ENCODE measurements around the gene TENM4. TPM values are rescaled to one million over a fixed set of nuclear protein-coding genes. Genes with fewer than 3 reads are reported as not detected.

Gene TENM4
- total RNA-seq, 1 donor from 2014 or later, result 5.1 TPM

DNA sequence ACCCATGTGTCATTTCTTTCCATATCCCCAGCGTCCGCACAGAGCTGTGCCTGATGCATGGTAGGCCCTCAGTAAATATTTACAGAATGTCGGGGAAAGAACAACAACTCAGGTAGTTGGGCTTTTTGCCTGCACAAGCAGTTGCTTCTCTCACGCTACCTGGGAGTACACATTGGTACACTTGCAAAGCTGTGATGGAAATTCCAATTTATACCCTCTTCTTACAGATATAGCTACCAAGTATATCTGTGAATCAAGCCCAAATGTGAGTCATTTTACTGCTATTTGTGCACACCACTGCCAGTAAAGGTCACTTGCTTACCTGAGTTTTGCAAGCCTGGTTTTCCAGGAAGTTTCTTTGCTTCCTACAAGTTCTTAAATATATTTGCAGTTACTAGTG is 533.2 kb downstream of the TENM4 start:
- no peak overlapping the region for H3K4me3 ChIP-seq
- no peak for DNase-seq (ENCODE audit: low spot score)
- Mint-ChIP-seq H3K27ac (no peak overlapping the region), H3K27me3 (ENCODE audit: insufficient read depth, low read depth) (no peaks in the 10 kb centered on the region), H3K4me3 (no peak overlapping the region), H3K9me3 (no peaks in the 10 kb centered on the region), H3K36me3 (no peaks in the 10 kb centered on the region), H3K4me1 (peaks cover 7% of the 10 kb centered on the region)
- no peaks in the 10 kb centered on the region for H3K79me2 ChIP-seq (ENCODE audit: low read depth)
- H3F3A ChIP-seq (ENCODE audit: low read depth), result no peaks in the 10 kb centered on the region
- no peaks in the 10 kb centered on the region for H3K27me3 ChIP-seq
- H3K9ac ChIP-seq, result no peak overlapping the region
- TF ChIP-seq EZH2 (IDR thresholded peaks at IDR 0.05), result no peak
- TF ChIP-seq, protein P1, sequence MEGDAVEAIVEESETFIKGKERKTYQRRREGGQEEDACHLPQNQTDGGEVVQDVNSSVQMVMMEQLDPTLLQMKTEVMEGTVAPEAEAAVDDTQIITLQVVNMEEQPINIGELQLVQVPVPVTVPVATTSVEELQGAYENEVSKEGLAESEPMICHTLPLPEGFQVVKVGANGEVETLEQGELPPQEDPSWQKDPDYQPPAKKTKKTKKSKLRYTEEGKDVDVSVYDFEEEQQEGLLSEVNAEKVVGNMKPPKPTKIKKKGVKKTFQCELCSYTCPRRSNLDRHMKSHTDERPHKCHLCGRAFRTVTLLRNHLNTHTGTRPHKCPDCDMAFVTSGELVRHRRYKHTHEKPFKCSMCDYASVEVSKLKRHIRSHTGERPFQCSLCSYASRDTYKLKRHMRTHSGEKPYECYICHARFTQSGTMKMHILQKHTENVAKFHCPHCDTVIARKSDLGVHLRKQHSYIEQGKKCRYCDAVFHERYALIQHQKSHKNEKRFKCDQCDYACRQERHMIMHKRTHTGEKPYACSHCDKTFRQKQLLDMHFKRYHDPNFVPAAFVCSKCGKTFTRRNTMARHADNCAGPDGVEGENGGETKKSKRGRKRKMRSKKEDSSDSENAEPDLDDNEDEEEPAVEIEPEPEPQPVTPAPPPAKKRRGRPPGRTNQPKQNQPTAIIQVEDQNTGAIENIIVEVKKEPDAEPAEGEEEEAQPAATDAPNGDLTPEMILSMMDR (IDR thresholded peaks at IDR 0.05), result no peak
- no peak for TF ChIP-seq EZH2phosphoT487 (IDR thresholded peaks at IDR 0.05)
- H3K36me3 ChIP-seq, result no peaks in the 10 kb centered on the region
- no peak overlapping the region for H2AFZ ChIP-seq (replicated peaks)
- H4K20me1 ChIP-seq (ENCODE audit: low read depth), result no peaks in the 10 kb centered on the region
- no peaks in the 10 kb centered on the region for H3K4me1 ChIP-seq
- no peak overlapping the region for H3K4me2 ChIP-seq
- no peaks in the 10 kb centered on the region for H3K9me3 ChIP-seq (ENCODE audit: low read depth)
- H3K27ac ChIP-seq, result no peak overlapping the region

DNA sequence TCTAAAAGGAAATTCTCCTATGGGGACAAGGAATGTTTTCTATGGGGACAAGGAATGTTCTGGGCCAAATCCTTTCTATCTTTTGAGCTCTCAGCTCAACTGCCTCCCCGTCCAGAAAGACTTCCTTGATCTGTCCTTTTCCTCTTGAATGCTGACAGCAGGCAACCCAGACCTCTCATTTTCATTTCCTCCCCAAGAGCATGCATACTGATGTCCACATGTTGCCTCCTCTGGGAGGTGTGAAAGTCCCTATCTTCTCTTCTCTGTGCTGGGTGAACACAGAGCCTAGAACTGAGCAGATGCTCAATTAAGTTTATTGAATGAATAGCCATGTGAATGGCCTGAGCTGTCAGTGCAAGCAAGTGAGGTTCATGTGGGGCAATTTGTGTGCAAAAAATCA is 534.3 kb downstream of the TENM4 start:
- Mint-ChIP-seq H3K27ac (no peak overlapping the region), H3K4me1 (peaks cover 4% of the 10 kb centered on the region), H3K27me3 (ENCODE audit: insufficient read depth, low read depth) (no peaks in the 10 kb centered on the region), H3K9me3 (no peaks in the 10 kb centered on the region), H3K36me3 (peaks cover 2% of the 10 kb centered on the region), H3K4me3 (no peak overlapping the region)
- Histone ChIP-seq H3K4me3 (no peak overlapping the region), H3K27me3 (no peaks in the 10 kb centered on the region), H3F3A (ENCODE audit: low read depth) (no peaks in the 10 kb centered on the region), H2AFZ (replicated peaks) (no peak overlapping the region), H4K20me1 (ENCODE audit: low read depth) (no peaks in the 10 kb centered on the region), H3K4me1 (no peaks in the 10 kb centered on the region), H3K9me3 (ENCODE audit: low read depth) (no peaks in the 10 kb centered on the region), H3K36me3 (no peaks in the 10 kb centered on the region), H3K9ac (no peak overlapping the region), H3K4me2 (no peak overlapping the region), H3K79me2 (ENCODE audit: low read depth) (no peaks in the 10 kb centered on the region), H3K27ac (no peak overlapping the region)
- TF ChIP-seq, protein P1 (IDR thresholded peaks at IDR 0.05), result no peak
- no peak for TF ChIP-seq EZH2 (IDR thresholded peaks at IDR 0.05)
- no peak for TF ChIP-seq EZH2phosphoT487 (IDR thresholded peaks at IDR 0.05)
- no peak for DNase-seq (ENCODE audit: low spot score)

DNA sequence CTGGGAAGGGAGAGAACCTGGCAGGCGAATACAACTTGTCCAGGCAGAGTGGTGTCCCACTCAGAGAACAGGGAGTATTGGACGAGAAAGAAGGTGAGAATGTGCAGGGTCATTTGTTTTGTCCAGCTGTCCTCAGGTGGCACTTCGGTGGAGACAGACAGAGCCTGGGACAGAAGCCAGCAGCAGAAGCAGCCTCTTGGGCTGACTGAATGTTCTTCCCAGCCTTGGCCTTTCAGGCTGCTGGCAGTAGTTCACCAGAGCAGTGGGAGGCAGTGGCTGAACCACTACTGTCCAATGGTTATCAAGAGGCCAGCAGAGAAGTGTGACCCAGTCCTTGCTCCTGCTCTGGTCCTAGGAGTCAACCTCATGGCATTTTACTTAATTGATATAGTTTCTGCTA is 535.1 kb downstream of the TENM4 start:
- no peak overlapping the region for H3K27ac ChIP-seq
- H3K27ac Mint-ChIP-seq, result no peak overlapping the region
- no peak overlapping the region for H3K4me3 ChIP-seq
- H3K27me3 ChIP-seq, result no peaks in the 10 kb centered on the region
- H3K27me3 Mint-ChIP-seq (ENCODE audit: insufficient read depth, low read depth), result peaks cover 2% of the 10 kb centered on the region
- no peak overlapping the region for H2AFZ ChIP-seq (replicated peaks)
- DNase-seq (ENCODE audit: low spot score), result no peak
- H3K4me1 ChIP-seq, result no peaks in the 10 kb centered on the region
- no peaks in the 10 kb centered on the region for H4K20me1 ChIP-seq (ENCODE audit: low read depth)
- H3K36me3 ChIP-seq, result no peaks in the 10 kb centered on the region
- H3K36me3 Mint-ChIP-seq, result peaks cover 4% of the 10 kb centered on the region
- no peak overlapping the region for H3K9ac ChIP-seq
- no peak overlapping the region for H3K4me3 Mint-ChIP-seq
- TF ChIP-seq EZH2 (IDR thresholded peaks at IDR 0.05) (no peak), EZH2phosphoT487 (IDR thresholded peaks at IDR 0.05) (no peak)
- TF ChIP-seq, protein P1 (IDR thresholded peaks at IDR 0.05), result no peak
- no peaks in the 10 kb centered on the region for H3K9me3 Mint-ChIP-seq
- peaks cover 2% of the 10 kb centered on the region for H3K4me1 Mint-ChIP-seq
- H3K4me2 ChIP-seq, result no peak overlapping the region
- H3K9me3 ChIP-seq (ENCODE audit: low read depth), result no peaks in the 10 kb centered on the region
- no peaks in the 10 kb centered on the region for H3K79me2 ChIP-seq (ENCODE audit: low read depth)
- H3F3A ChIP-seq (ENCODE audit: low read depth), result no peaks in the 10 kb centered on the region

Data from neural progenitor cell (in vitro differentiated cells).